GM18526 (cell line): ENCODE measurements around the gene CDH23.

ENCODE experiments used
- POLR2A ChIP-seq: IDR thresholded peaks from 3 replicates; pipeline ENCODE4 v1.6.1; 2011; ENCODE audit not compliant: insufficient read length; ENCODE audit errors: extremely low read depth

Gene CDH23

DNA sequence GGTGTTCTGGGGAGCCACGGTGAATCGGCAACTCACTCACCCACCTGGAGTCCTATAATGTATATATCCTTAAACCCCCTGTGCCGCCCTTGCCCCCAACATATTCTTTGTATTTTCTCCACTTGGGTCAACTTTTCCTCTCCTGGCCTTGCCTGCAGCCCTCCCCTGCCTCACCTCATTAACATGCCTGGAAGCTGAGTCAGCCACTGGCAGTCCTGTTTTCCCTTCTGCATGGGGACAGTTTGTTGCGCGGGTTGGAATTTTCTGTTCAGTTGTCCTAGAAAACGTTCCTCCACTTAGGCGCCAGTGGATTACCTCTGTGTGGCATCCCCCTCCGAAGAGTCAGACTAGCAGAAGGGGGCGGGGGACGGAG is 225.4 kb downstream of the CDH23 start:
- no peak for TF ChIP-seq POLR2A

DNA sequence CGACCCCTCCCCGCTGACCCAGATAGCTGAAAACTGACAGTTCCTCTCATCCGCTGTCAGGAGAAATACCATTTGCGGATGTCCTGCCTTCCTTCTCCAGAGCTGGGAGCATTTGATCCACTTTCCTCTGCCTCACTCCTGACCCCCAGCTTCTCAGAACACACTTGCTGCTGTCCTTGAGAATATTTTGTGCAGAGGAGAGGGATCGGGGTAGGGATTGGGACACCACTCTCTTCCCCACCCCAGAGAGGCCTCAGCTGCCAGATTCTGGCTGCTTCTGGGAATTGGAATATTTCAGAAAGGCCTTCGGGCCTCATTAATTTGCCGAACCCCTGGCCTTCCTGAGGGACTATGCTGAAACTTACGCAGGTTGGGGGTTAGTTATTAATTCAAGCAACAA is 225.9 kb downstream of the CDH23 start:
- no peak for TF ChIP-seq POLR2A

DNA sequence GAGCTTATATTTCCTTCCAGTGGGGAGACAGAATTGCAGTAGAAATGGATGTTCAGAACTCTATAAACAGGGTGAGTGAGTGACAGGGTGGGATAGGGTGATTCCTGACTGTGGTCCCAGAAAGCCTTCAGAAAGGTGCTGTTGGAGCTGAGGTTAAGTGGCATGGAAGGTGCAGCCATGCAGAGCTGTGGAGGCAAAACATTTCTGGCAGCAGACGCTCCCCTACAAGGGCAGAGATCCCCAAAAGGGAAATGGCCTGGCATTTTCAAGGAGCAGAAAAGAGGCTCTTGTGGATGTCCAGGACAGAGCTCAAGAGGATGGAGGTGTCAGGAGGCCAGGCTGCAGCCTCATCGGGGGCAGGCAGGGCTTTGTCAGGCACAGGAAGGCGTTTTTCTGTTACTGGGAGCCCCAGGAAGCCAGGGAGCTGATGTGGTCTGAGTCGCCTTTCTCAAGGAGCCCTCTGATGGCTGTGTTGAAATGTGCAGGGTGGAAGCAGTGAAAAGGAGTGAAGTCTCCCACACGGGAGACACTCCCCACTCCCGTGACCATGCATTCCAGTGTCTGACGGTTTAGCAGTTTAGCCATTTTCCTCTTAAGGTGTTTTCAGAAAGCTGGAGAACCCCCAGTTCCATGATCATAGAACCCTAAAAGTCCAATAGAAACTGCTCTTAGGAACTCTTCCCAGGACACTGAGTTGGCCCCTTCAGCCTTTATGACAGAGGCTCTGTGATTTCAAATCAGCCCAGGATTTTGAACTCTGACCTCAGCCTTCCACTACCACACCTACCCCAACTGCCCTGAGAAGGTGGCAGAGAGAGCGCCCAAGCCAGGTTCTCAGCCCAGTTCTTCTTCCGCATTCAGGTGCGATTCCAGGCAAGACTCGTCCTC is 226.6 kb downstream of the CDH23 start:
- no peak for TF ChIP-seq POLR2A

DNA sequence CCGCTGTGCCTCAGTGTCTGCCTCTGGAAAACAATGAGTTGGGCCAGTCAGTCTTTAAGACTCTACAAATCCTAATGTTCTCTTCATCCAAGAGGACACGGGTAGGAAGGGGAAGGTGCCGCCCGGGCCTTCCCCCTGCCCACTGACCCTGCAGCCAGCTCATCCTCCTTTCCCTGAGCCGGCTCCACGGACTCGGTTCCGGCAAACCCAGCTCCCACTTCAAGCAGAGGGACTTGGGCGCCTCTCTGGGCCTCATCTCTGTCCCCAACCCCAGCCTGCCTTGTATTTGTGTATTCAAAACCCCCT is 227.2 kb downstream of the CDH23 start:
- TF ChIP-seq POLR2A, result no peak

DNA sequence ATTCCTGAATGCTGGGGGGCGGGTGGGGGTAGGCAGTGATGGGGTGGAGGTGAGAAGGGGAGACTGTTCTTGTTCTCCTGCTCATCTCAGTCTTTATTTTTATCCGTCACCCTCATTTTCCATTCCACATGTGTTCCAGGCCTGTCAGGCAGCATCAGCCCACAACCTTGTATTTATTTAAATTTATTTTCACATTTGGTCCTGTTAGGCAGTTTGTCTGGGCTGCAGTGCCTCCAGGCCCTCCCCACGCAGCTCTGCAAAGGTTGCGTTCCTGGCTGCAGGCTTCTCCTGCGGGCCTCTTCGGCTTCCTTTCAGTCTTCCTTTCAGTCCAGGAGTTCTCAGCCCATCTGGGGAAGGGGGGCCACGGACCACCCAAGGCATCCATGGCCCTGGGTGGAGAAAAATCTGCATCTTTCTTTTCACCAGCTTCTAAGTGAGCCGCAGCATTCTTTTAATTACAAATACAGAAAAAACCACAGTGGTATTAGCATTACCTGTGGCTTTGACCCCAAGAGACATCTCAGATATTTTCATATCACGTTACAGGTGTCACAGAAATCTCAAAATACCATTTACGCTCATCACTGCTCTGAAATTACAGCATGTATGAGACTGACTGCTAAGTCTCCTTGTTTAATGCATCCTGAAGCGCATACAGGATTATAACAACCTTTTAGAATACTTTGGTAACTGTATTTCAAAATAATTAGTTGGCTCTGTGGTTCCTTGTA is 228.9 kb downstream of the CDH23 start:
- TF ChIP-seq POLR2A, result no peak

DNA sequence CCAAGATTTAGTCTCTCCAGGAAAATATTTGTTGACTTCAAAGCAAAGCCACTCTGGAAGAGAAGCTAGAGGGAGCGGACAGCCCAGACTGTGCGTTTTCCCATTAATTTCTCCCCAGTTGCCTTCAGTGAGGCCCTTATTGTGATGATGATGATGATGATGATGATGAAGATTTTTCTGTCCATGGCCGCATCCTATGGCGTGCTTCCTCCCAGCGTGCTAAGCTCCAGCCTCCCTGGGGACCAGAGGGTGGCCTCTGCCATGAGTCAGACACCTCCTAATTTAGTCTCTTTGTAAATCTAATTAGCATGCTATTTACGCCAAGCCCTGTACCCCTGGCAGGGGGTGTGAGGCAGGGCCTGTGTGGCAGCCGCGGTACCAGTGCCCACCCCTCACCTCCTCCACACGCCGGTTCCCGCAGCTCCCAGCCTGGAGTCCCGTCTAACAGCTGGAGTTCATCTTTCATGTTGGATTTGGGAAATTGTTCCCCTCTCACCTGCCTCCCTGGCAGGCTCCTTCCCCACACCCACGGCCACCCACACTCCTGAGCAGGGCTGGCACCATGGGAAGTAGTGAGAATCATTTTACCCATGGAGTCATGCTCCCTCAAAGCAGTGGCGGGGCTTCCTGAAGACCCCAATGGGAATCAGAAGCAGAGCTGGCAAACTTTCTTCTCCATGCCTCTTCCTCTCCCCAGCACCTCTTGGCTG is 230.7 kb downstream of the CDH23 start:
- no peak for TF ChIP-seq POLR2A

DNA sequence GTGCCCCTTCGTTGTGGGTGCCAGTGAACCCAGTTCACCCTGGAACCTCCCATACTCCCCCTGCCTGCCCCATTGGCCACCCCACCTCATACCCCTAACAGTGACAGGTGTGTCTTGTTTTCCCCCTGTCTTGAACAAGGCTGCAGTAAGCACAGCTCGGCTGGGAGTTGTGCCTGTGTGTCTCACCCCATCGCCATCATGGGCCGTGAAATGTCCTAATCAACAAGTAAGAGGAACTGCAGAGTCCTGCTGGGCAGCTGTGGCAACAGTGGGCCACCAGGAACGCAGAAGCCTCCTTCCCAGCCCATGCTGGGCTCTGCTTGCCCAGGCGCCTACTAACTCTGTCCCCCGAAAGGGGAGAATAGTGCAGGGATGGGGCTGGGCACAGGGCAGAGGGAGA is 231.2 kb downstream of the CDH23 start:
- TF ChIP-seq POLR2A, result no peak

DNA sequence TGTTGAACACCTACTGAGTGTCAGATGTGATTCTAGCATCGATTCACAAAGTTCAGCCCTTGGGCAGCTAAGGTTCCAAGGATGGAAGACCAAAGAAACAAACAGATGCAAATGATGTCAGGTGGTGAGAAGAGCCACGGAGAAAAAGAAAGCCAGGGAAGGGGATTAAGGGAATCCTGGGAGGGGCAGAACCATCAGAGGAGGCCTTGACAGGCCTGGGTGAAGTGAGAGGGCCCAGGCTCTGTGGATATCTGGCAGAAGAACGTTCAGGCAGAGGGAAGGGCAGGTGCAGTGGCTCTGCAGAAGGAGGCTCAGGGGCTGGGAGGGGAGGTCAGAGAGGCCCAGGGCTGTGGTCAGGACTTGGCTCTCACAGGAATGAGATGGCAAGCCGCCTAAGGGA is 232.4 kb downstream of the CDH23 start:
- no peak for TF ChIP-seq POLR2A

DNA sequence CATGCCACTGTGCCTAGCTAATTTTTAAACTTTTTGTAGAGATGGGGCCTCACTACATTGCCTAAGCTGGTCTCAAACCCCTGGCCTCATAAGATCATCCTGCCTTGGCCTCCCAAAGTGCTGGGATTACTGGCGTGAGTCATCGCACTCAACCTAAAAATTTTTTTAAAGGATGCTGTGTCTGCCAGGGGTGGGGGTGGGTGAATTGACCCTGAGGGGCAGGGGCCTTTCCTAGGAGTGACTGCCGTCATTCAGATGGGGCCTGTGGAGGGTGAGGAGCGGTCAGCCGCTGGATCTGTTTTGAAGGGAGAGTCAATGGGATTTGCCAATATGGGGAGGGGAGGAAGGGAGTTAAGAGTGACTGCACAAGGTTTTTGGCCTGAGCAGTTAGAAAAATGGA is 233.4 kb downstream of the CDH23 start:
- TF ChIP-seq POLR2A, result no peak

DNA sequence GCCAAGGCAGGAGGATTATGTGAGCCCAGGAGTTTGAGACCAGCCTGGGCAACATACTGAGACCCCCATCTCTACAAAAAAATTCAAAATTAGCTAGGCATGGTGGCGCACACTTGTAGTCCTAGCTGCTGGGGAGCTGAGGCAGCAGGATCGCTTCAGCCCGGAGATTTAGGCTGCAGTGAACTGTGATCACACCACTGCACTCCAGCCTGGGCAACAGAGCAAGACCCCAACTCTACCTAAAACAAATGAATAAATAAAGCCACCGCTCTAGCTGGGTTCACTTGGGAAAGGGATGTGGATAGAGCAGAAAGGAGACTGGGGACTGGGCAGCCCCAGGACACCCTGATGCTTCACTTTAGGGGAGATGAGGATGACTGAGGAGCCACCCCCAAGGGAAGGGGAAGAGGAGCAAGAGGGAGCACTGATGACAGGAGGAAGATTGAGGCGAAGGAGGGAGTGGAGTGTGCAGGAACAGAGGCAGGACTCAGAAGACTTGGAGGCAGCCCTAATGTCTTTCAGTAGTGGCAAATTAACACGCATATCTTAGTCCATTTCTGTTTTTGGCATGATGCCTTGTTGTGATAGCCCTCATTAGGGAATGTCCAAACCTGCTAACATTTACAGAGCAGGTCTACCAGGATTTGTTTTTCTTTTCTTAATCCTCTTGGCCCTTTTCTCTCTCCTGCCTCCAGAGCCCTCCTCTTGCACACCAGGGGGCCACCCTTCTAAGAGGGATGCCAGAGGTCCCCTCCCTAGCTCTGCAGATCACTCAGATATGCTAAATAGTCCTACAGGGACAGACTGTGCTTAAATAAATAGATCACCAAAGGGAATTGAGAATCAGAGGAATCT is 234.5 kb downstream of the CDH23 start:
- no peak for TF ChIP-seq POLR2A

DNA sequence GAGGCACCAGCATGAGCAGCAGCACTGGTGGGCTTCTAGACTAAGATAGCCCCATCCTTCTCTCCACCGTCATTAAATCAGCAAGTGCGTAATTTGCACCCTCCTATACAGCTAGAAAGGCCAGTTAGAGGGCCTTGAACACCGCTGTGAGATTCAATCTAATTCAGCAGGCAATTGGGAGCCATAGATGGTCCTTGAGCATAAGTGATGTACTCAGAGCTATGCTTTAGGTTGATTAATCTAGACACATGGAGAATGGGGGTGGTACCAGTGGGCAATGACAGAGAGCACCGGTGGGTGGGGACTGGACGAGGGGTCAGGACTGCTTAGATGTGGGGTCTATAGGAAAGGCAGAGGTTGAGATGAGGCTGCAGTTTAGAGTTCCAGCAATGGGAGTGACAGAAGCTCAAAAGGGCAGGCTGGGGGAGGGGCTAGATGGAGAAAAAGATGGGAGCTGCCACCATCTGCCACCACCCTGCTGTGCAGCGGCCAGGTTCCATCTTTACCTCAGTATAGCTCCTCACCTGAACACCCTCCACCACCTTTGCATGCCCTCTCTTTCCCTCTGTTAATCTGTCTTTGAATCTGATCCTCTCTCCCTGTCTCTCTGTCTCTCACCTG is 235.6 kb downstream of the CDH23 start:
- no peak for TF ChIP-seq POLR2A

DNA sequence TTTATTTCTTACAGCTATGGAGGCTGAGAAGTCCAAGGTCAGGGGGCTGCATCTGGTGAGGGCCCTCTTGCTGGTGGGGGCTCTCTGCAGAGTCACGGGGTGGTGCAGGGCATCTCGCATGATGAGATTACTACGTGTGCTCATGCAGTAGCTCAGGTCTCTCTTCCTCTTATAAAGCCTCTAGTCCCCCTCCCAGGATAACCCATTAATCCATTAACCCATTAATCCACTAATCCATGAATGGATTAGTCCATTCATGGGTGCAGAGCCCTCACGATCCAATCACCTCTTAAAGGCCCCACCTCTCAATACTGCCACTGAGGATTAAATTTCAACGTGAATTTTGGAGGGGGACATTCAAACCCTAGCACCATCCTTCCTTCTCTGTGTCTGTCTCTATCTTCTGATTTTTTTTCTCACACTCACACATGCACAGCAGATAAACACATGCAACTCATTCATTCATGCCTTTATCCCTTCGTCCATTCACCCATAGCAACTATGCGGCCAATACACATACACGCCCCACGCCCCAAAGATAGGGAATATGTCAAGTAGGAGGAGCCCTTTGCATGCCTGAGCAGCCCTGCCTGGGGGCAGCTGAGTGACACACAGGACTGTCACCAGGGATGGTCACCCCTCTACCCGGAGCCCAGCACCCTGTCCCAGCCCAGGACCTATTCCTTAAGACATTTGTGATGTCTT is 236.3 kb downstream of the CDH23 start:
- no peak for TF ChIP-seq POLR2A

DNA sequence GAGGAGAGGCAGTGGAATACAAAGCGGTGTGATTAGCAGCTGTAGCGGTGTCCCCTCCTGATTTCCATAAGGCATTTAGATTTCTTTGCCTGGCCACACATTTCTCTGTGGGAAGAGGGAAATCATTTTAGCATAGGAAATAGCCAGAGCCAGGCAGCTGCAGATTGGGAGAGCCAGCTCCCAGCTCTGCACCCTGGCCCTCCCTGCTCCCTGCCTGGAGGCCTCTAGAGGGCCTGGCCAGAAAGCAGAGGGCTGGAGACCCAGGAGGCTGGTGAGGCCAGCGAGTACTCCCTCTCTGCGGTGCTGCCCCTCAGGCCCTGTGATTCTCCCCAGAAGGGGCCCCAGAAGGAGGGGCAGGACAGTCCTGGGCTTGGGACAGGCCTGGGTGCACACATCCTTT is 237.2 kb downstream of the CDH23 start:
- TF ChIP-seq POLR2A, result no peak

DNA sequence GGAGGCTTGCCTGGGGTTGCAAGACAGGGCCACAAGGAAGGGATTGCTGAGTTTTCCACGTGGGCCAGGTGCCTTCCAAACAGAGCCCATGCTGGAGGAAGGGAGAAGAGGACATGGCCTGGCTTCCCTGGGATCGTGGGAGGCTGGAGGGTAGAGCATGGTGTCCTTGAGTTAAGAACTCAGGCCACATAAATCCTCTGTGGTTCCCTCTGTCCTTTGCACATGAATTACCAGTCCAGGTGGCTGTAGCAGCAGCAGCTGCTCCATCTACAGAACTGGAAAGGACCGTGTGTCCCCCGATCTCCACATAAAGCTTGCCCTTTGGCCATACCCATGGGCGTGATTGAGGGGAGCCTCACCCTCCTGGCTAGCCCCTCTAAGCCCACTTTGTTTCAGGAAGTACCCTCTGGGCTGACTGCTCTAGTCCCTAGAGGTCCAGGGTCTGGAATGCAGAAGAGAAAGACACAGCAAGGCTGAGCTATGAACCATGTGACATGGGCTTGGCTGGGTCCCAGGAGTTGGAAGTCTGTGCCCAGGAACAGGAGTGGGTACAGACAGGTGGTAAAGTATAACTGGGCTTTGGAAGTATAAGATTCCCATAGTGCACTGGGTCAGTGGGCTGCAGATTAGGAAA is 237.9 kb downstream of the CDH23 start:
- no peak for TF ChIP-seq POLR2A
